Osteocyte (in vitro differentiated cells): ENCODE data around the gene IL11RA. TPM values are rescaled to one million over a fixed set of nuclear protein-coding genes. Genes with fewer than 3 reads are reported as not detected.
"Not testable (repeated sequence)": the region's sequence is repeated elsewhere in the genome, so short reads cannot be mapped to it uniquely, and the experiment has no call there.

Experiments
- DNase-seq: peaks from one replicate; pipeline ENCODE4 v3.0.0; 2021; ENCODE audit warnings: mixed read lengths; ENCODE audit not compliant: unreplicated experiment; ENCODE audit errors: extremely low spot score
- H3K27ac Mint-ChIP-seq: one replicate; pipeline ENCODE4 v1.8.0; 2021; ENCODE audit warnings: mild to moderate bottlenecking, mixed read lengths; ENCODE audit not compliant: unreplicated experiment
- H3K27me3 Mint-ChIP-seq: one replicate; pipeline ENCODE4 v1.8.0; 2021; ENCODE audit warnings: mixed read lengths; ENCODE audit not compliant: unreplicated experiment
- H3K36me3 Mint-ChIP-seq: one replicate; pipeline ENCODE4 v1.8.0; 2021; ENCODE audit warnings: mixed read lengths; ENCODE audit not compliant: unreplicated experiment
- H3K4me1 Mint-ChIP-seq: one replicate; pipeline ENCODE4 v1.8.0; 2021; ENCODE audit warnings: mixed read lengths; ENCODE audit not compliant: unreplicated experiment
- H3K4me3 Mint-ChIP-seq: one replicate; pipeline ENCODE4 v1.8.0; 2021; ENCODE audit warnings: mild to moderate bottlenecking, moderate library complexity, mixed read lengths; ENCODE audit not compliant: unreplicated experiment
- H3K9me3 Mint-ChIP-seq: one replicate; pipeline ENCODE4 v1.8.0; 2021; ENCODE audit warnings: mixed read lengths; ENCODE audit not compliant: unreplicated experiment
- CTCF ChIP-seq: fragments of 200-600 bp; sonication (generic); IDR thresholded peaks from 2 replicates; pipeline ENCODE4 v1.5.0; 2021; ENCODE audit warnings: antibody characterized with exemption, mild to moderate bottlenecking, moderate library complexity
- total RNA-seq: library from RNA; stranded (reverse); gene quantifications from 2 replicates; pipeline ENCODE4 v1.2.1, GENCODE V29; 2021

The IL11RA gene
- total RNA-seq, 1 donor from 2014 or later: 36.7 TPM

GRCh38 chr9:34636791-34637355 lies 15.1 kb upstream of the IL11RA start:
- no peak for DNase-seq
- Mint-ChIP-seq H3K9me3 (no peaks in the 10 kb centered on the region), H3K27ac (peak overlapping the region; percentile 38), H3K27me3 (peaks cover 3% of the 10 kb centered on the region), H3K4me3 (peak overlapping the region; percentile 84), H3K36me3 (no peaks in the 10 kb centered on the region), H3K4me1 (peaks cover 20% of the 10 kb centered on the region)
- no peak for TF ChIP-seq CTCF

GRCh38 chr9:34637356-34638137 lies 14.4 kb upstream of the IL11RA start, which contains the start of gene SIGMAR1:
SIGMAR1 (minus strand) TSS chr9:34637787; CDS start chr9:34637697, 90 bp downstream.
- peaks cover 20% of the 10 kb centered on the region for H3K4me1 Mint-ChIP-seq
- DNase-seq: peak; percentile 97
- no peaks in the 10 kb centered on the region for H3K9me3 Mint-ChIP-seq
- H3K27ac Mint-ChIP-seq: peak within 1 kb of the TSS; percentile 94
- H3K4me3 Mint-ChIP-seq: peak within 1 kb of the TSS; percentile 84
- H3K27me3 Mint-ChIP-seq: no peaks in the 10 kb centered on the region
- no peak for TF ChIP-seq CTCF
- no peaks in the 10 kb centered on the region for H3K36me3 Mint-ChIP-seq

DNA sequence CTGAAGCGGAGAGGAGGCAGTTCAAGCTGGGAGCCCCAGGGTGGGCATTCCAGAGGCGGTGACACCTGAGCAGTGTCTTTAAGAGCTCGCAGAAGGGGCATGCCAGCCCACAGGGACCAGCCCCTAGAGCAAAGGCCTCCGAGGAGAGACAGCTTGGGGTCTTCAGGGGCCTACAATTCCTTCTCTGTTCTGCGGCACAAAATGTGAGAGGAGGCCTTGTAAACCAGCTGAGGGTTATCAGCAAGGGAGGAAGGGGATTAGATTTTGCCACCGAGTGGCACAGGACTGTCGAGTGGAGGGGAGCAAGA lies 13.9 kb upstream of the IL11RA start:
- no peaks in the 10 kb centered on the region for H3K27me3 Mint-ChIP-seq
- DNase-seq: no peak
- peak overlapping the region; percentile 84 for H3K4me3 Mint-ChIP-seq
- H3K9me3 Mint-ChIP-seq: no peaks in the 10 kb centered on the region
- H3K27ac Mint-ChIP-seq: peak overlapping the region; percentile 94
- TF ChIP-seq CTCF: no peak
- peaks cover 20% of the 10 kb centered on the region for H3K4me1 Mint-ChIP-seq
- no peaks in the 10 kb centered on the region for H3K36me3 Mint-ChIP-seq

DNA sequence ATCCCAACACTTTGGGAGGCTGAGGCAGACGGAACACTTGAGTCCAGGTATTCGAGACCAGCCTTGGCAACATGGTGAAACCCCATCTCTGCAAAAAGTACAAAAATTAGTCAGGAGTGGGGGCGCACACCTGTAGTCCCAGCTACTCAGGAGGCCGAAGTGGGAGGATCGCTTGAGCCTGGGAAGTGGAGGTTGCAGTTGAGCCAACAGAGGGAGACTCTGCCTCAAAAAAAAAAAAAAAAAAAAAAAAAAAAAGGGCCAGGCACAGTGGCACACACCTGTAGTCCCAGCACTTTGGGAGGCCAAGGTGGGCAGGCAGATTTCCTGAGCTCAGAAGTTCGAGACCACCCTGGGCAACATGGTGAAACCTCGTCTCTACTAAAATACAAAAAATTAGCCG lies 12.7 kb upstream of the IL11RA start:
- H3K4me3 Mint-ChIP-seq, H3K27me3 Mint-ChIP-seq, H3K27ac Mint-ChIP-seq, DNase-seq, H3K9me3 Mint-ChIP-seq, H3K36me3 Mint-ChIP-seq: not testable (repeated sequence)
- H3K4me1 Mint-ChIP-seq: peaks cover 20% of the 10 kb centered on the region

- Mint-ChIP-seq H3K4me1 (peaks cover 22% of the 10 kb centered on the region), H3K9me3 (no peaks in the 10 kb centered on the region), H3K36me3 (no peaks in the 10 kb centered on the region), H3K27ac (no peak overlapping the region), H3K27me3 (no peaks in the 10 kb centered on the region), H3K4me3 (no peak overlapping the region)
- DNase-seq: no peak
- no peak for TF ChIP-seq CTCF
Observed at GRCh38 chr9:34642679-34643078, 9.3 kb upstream of the IL11RA start.
